K562 (cell line): ENCODE results near the gene ZNF280D. TPM values are rescaled to one million over a fixed set of nuclear protein-coding genes. Genes with fewer than 3 reads are reported as not detected.

ENCODE experiments used
- ATAC-seq: fragments of 200-7000 bp; cut with Tn5 transposase; 3 replicates; pipeline ENCODE4 v1.9.1; 2020; ENCODE audit warnings: moderate library complexity
- BruUV-seq: library from RNA; stranded (reverse); fragments of 400-500 nt; replicated peaks from 2 replicates; lab custom pipeline; 2021; lab: Mats Ljungman, UMichigan
- CTCF ChIA-PET: fragments of 300-600 bp; formaldehyde crosslinking; extraction: SDS; loops from one replicate; lab custom pipeline; 2021; ENCODE audit warnings: low intra/inter-chr PET ratio; lab: Yijun Ruan, JAX
- POLR2A ChIA-PET: fragments of 300-600, 350-650 bp; sonication (Branson Sonifier 250); formaldehyde crosslinking; extraction: SDS; loops from one replicate; lab custom pipeline; 2021; ENCODE audit warnings: antibody characterized with exemption, inconsistent platforms; lab: Yijun Ruan, JAX
- DNase-seq, 4 experiments: peaks; one replicate each; pipeline versions ENCODE4 v3.0.0 to v3.0.0-alpha.2; 2011 to 2018; ENCODE audit warnings: low spot score in 3 of 4, mixed read lengths in 3 of 4; ENCODE audit errors: extremely low read depth in 1 of 4
- FAIRE-seq: peaks from 2 replicates; lab custom pipeline; 2011; peaks lifted over from hg19 to GRCh38; lab: Jason Lieb, UNC
- H2AFZ ChIP-seq: 2 replicates; pipeline ENCODE4 v1.6.0; 2011; ENCODE audit warnings: low read depth, low read length, control low read depth, inconsistent platforms
- H3K27ac ChIP-seq: fragments of 200-600 bp; 3 replicates; pipeline ENCODE4 v1.8.0; 2011; ENCODE audit warnings: low read depth, mild to moderate bottlenecking, control low read depth, inconsistent platforms, low read length, moderate library complexity, mixed read lengths; ENCODE audit errors: extremely low read depth
- H3K27me3 ChIP-seq, 2 experiments: fragments of 300-600 bp in 1 of 2; 2 replicates in 1 of 2; 3 replicates in 1 of 2; pipeline versions ENCODE4 v1.6.0 to v1.8.0; 2011; ENCODE audit warnings: inconsistent platforms in 2 of 2, low read length in 2 of 2, mild to moderate bottlenecking in 1 of 2, mixed read lengths in 1 of 2, moderate library complexity in 1 of 2; ENCODE audit not compliant: control insufficient read depth in 2 of 2, insufficient read depth in 2 of 2
- H3K36me3 ChIP-seq: fragments of 300-600 bp; 3 replicates; pipeline ENCODE4 v1.8.0; 2011; ENCODE audit warnings: mild to moderate bottlenecking, low read length, inconsistent platforms; ENCODE audit not compliant: control insufficient read depth, insufficient read depth
- H3K4me1 ChIP-seq, 2 experiments: fragments of 200-600 bp in 1 of 2; replicated peaks in 1 of 2; 2 replicates in 1 of 2; 3 replicates in 1 of 2; pipeline versions ENCODE4 v1.5.1 to v1.8.0; 2011; ENCODE audit warnings: inconsistent platforms in 2 of 2, low read length in 2 of 2, mild to moderate bottlenecking in 1 of 2, mixed read lengths in 1 of 2, moderate library complexity in 1 of 2; ENCODE audit not compliant: control insufficient read depth in 2 of 2, insufficient read depth in 2 of 2
- H3K4me2 ChIP-seq: 2 replicates; pipeline ENCODE4 v1.6.1; 2011; ENCODE audit warnings: low read length, control low read depth, inconsistent platforms, mixed read lengths; ENCODE audit not compliant: insufficient read depth
- H3K4me3 ChIP-seq: fragments of 200-600 bp; sonication (generic), shearing (Covaris generic); 2 replicates; pipeline ENCODE4 v1.5.1; 2016; ENCODE audit warnings: control low read depth, inconsistent platforms
- H3K79me2 ChIP-seq: fragments of 200-600 bp; 3 replicates; pipeline ENCODE4 v1.8.0; 2011; ENCODE audit warnings: low read length, inconsistent platforms; ENCODE audit not compliant: control insufficient read depth, insufficient read depth
- H3K9ac ChIP-seq, 2 experiments: 2 replicates each; pipeline versions ENCODE4 v1.6.0 to v1.6.1; 2011; ENCODE audit warnings: low read depth in 2 of 2, low read length in 2 of 2, control low read depth in 1 of 2, inconsistent platforms in 1 of 2, mild to moderate bottlenecking in 1 of 2, mixed read lengths in 1 of 2; ENCODE audit not compliant: insufficient read depth in 1 of 2
- H3K9me1 ChIP-seq: one replicate; pipeline ENCODE4 v1.6.0; 2011; ENCODE audit warnings: inconsistent platforms, mild to moderate bottlenecking, low read length, moderate library complexity; ENCODE audit not compliant: control insufficient read depth, insufficient read depth
- H3K9me3 ChIP-seq: replicated peaks from 2 replicates; pipeline ENCODE4 v1.5.1; 2011; ENCODE audit warnings: low read depth, low read length, inconsistent platforms; ENCODE audit not compliant: control insufficient read depth, insufficient read depth
- H4K20me1 ChIP-seq: replicated peaks from 2 replicates; pipeline ENCODE4 v1.6.1; 2011; ENCODE audit warnings: low read length, inconsistent platforms, mixed read lengths; ENCODE audit not compliant: control insufficient read depth, insufficient read depth
- RHOXF2B ChIP-seq: fragments of 250-450 bp; sonication (Bioruptor Pico); conservative IDR thresholded peaks from 2 replicates; pipeline ENCODE4 v1.5.1; 2021
- WGBS: fragments of 100-300 bp; shearing (Covaris generic); methylation state at CpG from one replicate; pipeline ENCODE4 v1.1.6; 2016; ENCODE audit warnings: low coverage, mixed read lengths; ENCODE audit not compliant: insufficient coverage; ENCODE audit errors: missing lambda C conversion rate; 5-methylcytosine and 5-hydroxymethylcytosine counted together
- in situ Hi-C: fragments of 300-500 bp; cut with MboI; formaldehyde crosslinking; loops from 4 replicates; pipeline ENCODE4 v1.15.0; 2018; ENCODE audit warnings: inconsistent platforms, mixed read lengths
- intact Hi-C: fragments of 100-400 bp; cut with micrococcal nuclease; formaldehyde crosslinking; loops from 2 replicates; pipeline ENCODE4 v1.14.2; 2022
- polyA plus RNA-seq, 8 experiments: library from polyadenylated mRNA; depleted of rRNA in 4 of 8; stranded (reverse) in 5 of 8; unstranded in 3 of 8; fragments of >200 nt; fragmentation: Nextera tagmentation in 2 of 8; fragmentation: Illumina TruSeq in 1 of 8; extraction: Ambion mirVana in 2 of 8; extraction: Trizol in 1 of 8; gene quantifications; 2 replicates each; pipeline versions ENCODE4 v1.2.1 to v1.2.3, GENCODE V29; 2011 to 2014; ENCODE audit warnings: inconsistent platforms in 1 of 8, missing spikeins in 1 of 8
- total RNA-seq, 7 experiments: library from RNA; depleted of rRNA in 6 of 7; stranded (reverse); fragments of >200 nt in 6 of 7; fragmentation: Illumina TruSeq in 2 of 7; extraction: Trizol in 2 of 7; gene quantifications; 2 replicates each; pipeline versions ENCODE4 v1.2.1 to v1.2.3, GENCODE V29; 2011 to 2021; ENCODE audit warnings: low replicate concordance in 1 of 7
- TF ChIP-seq, protein P1 (sequence below): fragments of 450-650 bp; formaldehyde crosslinking; IDR thresholded peaks from 2 replicates; pipeline ENCODE4 v1.4.0; 2022; ENCODE audit warnings: missing genetic modification characterization
- TF ChIP-seq, protein P2 (sequence below): sonication (generic); formaldehyde crosslinking; IDR thresholded peaks from 2 replicates; pipeline ENCODE4 v1.8.0; 2022; ENCODE audit warnings: mild to moderate bottlenecking, missing genetic modification reagents

The ZNF280D gene
- total and polyA plus RNA-seq, 9 of the 15 experiments (the other 6 are each of a cell fraction or from before 2014, with no cell fraction given), result 8.3 to 21.8 (median 18.4) TPM

DNA sequence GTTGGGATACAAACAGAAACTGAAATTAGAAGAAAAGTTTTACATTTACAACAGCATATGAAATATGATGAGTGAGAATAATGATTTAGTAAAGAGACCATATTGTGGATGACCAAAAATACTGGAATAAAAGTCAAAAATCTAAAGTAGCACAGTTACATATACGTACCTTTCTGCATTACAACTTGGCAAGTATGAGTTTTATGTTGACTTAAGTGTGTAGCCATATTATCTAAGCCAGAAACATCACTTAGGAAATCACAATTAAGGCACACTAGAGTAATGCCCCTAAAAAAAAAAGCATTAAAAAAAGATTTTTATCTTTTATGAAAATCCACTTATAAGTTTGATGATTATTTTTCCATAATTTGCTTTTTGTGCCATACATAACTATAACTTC lies 79.1 kb downstream of the ZNF280D start:
- H3K4me2 ChIP-seq, result no peak overlapping the region
- intact Hi-C loops, result no loop called here
- no peak overlapping the region for H3K9ac ChIP-seq
- no peaks in the 10 kb centered on the region for H3K9me3 ChIP-seq
- FAIRE-seq (no peak), ATAC-seq (no peak), DNase-seq (no peak)
- H3K4me3 ChIP-seq, result no peak overlapping the region
- no TSS peak for BruUV-seq
- no peak overlapping the region for H3K27ac ChIP-seq
- no peaks in the 10 kb centered on the region for H3K27me3 ChIP-seq
- no peaks in the 10 kb centered on the region for H3K79me2 ChIP-seq
- no peaks in the 10 kb centered on the region for H3K4me1 ChIP-seq
- TF ChIP-seq, protein P1, sequence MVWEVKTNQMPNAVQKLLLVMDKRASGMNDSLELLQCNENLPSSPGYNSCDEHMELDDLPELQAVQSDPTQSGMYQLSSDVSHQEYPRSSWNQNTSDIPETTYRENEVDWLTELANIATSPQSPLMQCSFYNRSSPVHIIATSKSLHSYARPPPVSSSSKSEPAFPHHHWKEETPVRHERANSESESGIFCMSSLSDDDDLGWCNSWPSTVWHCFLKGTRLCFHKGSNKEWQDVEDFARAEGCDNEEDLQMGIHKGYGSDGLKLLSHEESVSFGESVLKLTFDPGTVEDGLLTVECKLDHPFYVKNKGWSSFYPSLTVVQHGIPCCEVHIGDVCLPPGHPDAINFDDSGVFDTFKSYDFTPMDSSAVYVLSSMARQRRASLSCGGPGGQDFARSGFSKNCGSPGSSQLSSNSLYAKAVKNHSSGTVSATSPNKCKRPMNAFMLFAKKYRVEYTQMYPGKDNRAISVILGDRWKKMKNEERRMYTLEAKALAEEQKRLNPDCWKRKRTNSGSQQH (CRISPR knock-in tag), result no peak
- TF ChIP-seq, protein P2, sequence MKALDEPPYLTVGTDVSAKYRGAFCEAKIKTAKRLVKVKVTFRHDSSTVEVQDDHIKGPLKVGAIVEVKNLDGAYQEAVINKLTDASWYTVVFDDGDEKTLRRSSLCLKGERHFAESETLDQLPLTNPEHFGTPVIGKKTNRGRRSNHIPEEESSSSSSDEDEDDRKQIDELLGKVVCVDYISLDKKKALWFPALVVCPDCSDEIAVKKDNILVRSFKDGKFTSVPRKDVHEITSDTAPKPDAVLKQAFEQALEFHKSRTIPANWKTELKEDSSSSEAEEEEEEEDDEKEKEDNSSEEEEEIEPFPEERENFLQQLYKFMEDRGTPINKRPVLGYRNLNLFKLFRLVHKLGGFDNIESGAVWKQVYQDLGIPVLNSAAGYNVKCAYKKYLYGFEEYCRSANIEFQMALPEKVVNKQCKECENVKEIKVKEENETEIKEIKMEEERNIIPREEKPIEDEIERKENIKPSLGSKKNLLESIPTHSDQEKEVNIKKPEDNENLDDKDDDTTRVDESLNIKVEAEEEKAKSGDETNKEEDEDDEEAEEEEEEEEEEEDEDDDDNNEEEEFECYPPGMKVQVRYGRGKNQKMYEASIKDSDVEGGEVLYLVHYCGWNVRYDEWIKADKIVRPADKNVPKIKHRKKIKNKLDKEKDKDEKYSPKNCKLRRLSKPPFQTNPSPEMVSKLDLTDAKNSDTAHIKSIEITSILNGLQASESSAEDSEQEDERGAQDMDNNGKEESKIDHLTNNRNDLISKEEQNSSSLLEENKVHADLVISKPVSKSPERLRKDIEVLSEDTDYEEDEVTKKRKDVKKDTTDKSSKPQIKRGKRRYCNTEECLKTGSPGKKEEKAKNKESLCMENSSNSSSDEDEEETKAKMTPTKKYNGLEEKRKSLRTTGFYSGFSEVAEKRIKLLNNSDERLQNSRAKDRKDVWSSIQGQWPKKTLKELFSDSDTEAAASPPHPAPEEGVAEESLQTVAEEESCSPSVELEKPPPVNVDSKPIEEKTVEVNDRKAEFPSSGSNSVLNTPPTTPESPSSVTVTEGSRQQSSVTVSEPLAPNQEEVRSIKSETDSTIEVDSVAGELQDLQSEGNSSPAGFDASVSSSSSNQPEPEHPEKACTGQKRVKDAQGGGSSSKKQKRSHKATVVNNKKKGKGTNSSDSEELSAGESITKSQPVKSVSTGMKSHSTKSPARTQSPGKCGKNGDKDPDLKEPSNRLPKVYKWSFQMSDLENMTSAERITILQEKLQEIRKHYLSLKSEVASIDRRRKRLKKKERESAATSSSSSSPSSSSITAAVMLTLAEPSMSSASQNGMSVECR (CRISPR knock-in tag), result no peak
- no peak for TF ChIP-seq RHOXF2B (CRISPR knock-in tag)
- WGBS, result 71% methylated on average over 1 of the region's 1 CpG
- H3K36me3 ChIP-seq, result no peaks in the 10 kb centered on the region; the same call in 2 of the 3 replicates
- H2AFZ ChIP-seq, result no peak overlapping the region
- H4K20me1 ChIP-seq, result no peaks in the 10 kb centered on the region
- POLR2A ChIA-PET, result interaction anchor here (0.7 kb wide), 1 partner anchor 111 kb away, joined by 3 read pairs; no protein-coding TSS in a partner anchor
- H3K9me1 ChIP-seq, result no peaks in the 10 kb centered on the region
- CTCF ChIA-PET, result no interaction called here
- in situ Hi-C loops, result no loop called here
